HG03175 (cell line): ENCODE results near the gene VAT1L.
A peak's percentile ranks its signal among the peaks of the same experiment; 100 is the strongest.

ENCODE experiments used
- ATAC-seq: cut with Tn5 transposase; IDR thresholded peaks from one replicate; pipeline ENCODE4 v1.9.1; 2021; ENCODE audit warnings: mild to moderate bottlenecking, moderate library complexity; ENCODE audit not compliant: unreplicated experiment

VAT1L gene

DNA sequence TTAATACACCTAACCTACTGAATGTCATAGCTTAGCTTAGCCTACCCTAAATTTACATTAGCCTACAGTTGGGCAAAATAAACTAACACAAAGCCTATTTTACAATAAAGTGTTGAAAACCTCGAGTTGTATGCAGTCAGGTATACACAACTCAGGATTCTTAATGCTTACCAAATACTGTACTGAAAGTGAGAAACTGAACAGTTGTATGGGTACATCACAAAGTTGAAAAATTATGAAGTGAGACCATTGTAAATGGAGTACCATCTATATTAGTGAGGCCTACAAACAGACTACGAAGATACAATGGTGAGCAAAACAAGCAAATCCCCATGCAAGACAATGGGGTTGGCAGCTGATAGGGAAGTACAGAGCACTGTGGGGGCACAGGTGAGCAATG lies 79.7 kb downstream of the VAT1L start:
- peak; percentile 33 for ATAC-seq

DNA sequence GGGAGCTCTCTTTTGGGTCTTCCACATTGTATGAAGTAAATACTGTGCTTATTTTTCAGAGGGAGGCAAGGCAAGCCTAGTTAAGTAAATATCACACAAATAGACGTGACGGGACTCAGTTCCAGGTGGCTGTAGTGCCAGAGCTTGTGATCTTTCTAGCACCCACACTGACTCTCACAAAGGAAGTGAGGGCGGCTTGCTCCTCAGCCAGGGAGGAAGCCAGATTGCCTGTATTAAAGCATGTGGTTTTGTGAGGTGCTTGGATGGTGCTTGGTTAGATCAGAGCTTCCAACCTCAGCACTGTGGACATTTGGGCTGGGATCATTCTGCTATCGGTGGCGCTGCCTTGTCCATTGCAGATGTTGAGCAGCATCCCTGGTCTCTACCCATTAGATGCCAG lies 80.1 kb downstream of the VAT1L start:
- peak; percentile 91 for ATAC-seq

DNA sequence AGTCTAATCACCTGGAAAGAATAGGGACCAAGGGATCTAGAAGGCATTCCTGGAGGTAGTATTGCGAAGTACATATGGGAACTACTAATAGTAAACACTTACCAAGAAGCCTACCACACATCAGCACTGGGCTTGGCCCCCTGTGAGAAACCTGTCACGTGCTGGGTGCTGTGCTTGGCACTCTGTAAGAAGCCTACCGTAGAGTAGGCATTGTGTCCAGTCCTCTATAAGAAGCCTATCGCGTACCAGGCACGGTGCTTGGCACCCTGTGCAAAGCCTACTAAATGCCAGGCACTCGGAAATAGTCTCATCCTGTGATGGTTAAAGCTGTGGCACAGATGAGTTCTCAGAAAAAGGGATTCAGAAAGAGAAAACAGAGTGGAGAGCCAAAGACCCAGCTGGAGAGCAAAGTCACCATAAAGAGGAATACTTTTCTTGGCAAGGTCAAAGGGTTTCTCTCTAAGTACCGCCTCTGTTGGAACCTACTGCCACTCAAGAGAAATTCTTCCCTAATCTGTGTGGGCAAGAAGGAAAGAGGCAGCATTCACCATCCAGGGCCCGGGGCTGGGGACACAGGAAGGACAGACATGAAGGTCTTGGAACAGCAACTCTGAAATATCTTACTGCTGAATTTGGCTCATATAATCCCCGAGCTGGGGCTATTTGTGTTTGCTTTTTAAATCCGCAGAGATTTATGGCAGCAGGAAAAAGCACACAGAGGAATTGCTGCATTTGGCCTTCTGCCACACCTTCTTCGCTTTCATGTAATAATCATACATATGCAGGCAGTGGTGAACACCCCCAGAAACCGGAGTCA lies 81.8 kb downstream of the VAT1L start:
- ATAC-seq: no peak

DNA sequence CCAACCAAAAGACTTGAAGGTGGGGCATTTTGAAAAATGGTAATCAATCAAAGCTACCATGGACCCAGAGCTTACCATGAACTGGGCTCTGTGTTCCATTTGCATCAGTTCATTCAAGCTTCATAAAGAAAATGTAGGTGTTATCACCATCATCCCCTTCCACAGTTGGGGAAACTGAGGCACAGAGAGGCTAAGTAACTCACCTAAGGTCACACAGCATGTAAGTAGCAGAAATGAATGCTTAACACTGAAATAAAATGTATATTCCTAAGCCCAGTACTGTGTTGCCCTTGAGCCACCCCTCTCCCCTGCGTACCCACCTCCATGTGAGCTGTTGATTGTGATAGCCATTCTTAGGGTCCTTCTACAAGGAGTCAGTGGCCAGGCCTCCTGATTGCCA lies 83.6 kb downstream of the VAT1L start:
- ATAC-seq: no peak

DNA sequence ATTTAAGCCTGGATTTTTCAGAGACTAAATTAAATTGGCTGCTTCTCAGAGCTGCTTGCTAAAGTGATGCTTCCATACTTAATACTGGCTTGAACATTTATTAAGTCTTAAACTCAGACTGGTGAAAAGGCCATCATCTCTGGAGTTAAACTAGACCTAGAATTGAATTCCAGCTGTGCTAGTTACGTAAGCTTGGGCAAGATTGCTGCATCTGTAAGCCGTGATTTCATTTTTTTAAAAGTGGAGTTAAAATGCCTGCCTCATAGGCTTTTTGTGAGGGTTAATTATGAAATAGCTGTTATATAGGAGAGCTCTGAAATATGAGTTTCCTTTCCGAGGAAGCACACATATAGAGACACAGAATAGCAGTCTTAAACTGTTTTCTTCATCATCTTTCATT lies 84.7 kb downstream of the VAT1L start:
- no peak for ATAC-seq

DNA sequence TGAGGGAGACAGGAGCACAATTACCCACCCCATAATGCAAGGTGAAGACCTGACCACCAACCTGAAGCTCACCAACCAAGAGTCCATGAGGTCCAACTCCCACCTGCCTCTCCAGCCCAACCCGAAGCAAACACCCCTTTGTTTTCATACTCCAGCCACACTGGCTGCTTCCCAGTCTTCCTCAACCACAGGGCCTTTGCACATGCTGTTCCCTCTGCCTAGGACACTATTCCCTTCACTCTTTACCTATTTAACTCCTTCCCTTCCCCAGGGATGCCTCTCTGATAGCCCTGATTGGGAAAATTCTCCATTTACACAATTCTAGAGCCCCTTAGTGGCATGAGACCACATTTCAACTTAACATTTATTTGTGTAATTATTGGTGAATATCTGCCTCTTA lies 86.0 kb downstream of the VAT1L start:
- ATAC-seq: no peak

DNA sequence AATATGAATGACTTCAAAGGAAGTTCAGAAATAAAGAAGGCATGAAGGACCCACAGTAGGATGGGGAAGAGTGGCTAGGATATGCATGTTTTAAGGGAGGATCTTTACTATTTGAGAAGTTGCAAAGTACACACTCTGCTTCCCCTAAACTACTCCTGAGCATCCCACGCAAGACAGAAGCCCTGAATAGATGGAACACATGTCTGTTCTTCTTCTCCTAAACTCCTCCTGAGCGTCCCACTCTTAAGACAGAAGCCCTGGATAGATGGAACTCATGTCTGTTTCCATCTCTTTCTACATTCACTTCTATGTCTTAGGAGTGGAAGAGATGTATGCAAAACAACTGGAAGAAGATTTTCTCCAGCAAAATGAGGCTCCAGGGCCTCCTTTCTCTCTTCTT lies 88.4 kb downstream of the VAT1L start:
- no peak for ATAC-seq

DNA sequence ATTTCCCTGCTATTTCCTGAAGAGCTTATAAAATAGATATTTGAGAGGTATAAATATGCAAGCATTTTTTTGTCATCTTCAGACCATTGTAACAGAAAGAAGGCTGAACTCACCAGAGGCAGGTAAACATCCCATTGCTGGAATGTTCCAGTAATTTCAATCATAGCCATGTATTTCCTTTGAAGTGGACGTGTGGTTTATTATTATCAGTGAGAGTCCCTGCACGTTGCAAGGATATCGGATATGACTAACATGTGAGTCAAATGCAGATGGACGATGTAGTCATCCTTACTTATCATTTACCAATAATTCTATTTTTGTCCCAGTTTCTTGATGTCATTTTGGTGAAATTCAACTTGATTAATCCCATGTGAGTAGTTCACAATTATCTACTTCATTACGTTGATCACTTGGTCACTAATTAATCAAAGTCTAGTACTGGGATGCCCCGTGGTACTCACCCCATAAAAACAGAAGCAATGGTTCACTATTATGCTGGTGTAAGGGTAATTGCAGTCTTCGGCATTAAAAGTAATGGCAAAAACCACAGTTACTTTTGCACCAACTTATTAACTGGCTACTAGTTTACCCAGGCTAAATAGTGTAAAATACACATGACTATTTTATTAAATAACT lies 89.5 kb downstream of the VAT1L start:
- ATAC-seq: no peak

DNA sequence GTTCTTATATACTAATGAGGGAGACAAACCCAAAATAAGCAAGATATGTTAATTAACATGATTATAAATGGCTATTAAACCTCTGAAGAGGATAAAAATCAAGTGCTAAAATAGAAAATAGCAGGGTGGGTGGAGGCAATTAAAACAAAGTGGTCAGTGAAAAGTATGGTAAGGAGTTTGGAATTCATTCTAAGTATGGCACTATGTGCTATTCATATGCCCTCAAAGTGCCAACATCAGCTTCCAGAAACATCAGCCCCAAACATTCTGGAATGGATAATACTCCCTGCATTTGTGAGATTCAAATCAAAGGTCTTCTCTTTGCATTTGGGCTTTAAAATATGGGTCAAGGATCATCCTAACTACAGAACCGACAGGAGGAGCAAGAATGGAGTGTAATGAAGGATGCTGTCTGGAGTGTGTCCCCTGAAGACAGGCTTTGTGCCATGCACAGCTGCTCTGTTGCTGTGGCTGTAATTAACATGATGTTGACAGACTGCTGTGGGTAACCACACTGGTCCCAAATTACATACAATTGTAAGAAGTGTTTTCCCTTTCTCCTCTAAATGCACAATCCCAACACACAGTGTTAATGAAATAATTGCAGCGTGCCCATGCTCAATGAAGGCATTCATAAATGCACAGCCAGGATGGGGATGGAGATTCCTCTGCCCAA lies 93.1 kb downstream of the VAT1L start:
- ATAC-seq: no peak

DNA sequence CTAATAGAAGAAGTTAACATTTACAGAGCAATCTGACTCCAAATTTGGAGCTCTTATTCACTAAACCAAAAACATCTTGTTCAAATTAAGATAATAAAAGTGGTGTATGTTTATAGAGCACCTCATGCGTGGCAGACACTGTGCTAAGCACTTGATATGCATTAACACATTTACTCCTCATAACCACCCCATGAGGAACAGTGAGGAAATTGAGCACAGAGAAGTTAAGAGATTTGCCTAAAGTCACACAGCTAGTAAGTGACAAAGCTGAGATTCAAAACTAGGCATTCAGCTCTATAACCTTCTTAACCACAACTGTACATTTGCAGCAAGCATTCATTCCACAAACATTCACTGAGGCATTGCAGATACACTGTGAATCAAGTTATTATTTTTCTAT lies 94.0 kb downstream of the VAT1L start:
- no peak for ATAC-seq

DNA sequence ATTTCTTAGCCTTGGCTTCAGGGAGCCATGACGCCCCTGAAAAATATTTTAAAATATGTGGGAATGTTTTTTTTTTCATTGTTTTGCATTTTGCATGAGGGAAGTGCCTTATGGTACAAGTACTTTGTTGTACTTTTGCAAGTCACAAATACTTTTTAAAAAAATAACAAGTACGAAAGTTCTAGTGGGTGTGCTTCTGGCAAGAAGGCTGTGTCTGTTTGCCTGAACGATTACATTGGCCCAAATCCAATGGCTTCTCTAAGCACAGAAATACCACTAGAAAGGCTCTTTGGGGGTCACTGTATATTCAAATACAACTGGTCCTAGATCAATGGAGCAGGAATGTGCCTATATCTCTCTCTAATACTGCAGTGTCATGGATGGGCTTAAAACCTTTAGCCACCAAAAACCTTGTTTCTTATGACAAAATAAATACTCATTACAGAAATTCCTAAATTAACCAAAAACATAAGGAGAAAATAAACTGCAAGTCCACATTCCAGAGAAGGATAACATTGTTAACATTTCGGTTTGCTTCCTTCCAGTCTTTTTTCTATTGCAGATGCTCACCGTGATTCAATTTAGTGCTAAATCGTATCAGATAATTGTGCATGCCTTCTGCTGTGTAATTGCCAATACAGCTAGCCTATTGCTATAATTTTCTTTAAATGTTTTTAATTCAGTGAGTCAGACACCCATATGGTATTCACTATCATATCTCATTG lies 97.4 kb downstream of the VAT1L start:
- no peak for ATAC-seq

DNA sequence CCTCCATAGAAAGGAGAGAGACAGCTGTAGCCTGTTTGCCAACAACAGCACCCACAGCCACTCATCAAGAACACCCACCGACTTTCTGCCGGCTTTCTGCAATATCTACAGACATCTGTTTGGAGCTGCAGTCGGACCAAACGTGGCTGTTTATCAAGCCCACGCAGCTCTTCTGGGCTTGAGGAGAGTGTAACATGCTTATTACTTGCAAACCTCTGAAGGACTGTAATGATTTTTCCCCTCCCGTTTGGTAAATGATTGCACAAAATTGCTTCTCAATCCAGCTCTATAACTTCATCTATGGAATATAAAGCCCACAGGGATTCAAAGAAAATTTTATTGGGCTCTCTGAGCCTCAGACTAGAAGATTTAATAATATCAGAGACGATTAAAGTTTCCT lies 100.5 kb downstream of the VAT1L start:
- no peak for ATAC-seq

DNA sequence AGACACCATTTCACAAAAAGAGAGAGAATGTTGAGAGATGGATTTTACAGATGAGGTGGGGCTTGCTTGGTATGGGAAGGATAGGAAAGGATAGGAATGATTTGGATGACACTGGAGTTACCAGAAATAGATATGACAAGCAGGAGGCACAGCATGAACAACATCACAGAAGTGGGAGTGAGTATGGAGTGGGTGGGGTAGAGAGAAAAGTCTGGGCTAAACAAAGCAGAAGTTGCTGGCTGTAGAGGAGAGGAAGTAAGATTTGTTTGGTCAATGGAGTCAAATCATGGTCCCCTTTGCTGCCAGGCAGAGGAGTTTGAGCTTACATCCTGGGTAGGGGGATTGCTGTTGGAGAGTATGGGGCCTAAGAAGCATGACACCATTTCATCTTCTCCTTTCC lies 101.7 kb downstream of the VAT1L start:
- ATAC-seq: no peak

DNA sequence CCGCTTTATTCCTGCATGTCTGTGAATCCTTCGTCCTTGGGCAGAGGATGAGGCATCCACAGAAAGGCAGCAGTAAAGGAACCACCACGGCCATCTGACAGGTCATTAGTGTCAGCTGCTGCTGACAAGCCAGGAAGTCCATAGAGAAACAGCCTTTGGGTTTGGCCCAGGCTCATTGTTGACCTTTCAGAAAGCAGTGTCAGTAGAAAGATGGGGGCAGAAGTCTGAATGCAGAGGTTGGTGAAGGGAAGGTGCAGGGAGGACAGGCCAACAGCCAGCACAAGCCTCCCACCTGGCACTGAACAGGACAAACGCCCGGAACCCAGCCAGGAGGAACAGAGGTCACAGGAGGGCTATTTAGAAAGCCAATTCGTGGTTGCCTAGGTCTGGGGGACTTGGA lies 105.8 kb downstream of the VAT1L start:
- no peak for ATAC-seq

DNA sequence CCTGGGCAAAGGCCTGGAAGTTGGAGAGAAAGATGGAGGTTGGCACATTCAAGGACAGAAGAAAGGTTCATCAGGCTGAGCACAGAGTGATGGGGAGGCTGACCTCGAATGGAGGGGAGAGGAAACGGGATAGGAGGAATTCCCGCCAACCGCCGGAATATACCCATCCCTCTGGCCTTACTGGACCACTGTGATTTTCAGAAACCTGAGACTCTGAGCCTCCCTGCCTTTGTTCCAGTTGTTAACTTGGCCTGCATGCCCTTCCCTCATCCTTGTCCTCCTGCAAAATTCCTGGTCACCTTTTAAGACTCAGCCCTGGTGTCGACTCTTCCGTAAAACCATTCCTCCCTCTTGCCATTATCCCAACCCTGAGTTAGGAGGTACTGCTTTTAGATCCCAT lies 107.6 kb downstream of the VAT1L start:
- no peak for ATAC-seq

DNA sequence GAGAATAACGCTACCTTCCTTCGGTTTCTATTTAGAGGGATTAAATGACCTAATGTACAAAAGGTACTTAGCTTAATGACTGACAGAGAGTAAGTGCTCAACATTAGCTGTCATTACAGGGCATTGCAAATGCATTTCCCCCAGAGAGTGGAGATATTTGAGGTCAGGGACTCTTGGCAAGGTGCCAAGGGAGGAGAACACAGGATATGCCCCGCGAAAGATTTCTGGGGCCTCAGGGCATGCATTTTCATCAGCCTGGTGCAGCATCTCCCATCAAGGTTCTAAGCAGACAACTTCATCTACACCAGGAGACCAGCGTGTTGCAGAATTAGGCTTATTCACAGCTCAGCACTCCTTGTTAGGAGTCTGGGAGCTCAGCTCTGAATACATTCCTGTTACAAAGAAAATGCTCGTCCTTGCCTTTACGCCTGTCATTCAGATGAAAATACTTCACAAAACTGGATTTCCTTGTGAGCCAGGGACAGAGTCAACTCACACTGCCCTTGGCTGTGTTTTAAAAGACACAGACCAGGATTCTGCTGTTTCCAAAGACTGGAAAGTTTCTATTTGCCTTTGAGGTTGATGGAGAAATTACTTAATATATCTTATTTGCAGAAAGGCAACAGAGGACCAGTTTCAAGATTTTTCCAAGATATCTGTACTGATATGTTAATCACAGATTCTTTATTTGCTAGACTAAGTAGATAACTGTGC lies 108.2 kb downstream of the VAT1L start:
- no peak for ATAC-seq

DNA sequence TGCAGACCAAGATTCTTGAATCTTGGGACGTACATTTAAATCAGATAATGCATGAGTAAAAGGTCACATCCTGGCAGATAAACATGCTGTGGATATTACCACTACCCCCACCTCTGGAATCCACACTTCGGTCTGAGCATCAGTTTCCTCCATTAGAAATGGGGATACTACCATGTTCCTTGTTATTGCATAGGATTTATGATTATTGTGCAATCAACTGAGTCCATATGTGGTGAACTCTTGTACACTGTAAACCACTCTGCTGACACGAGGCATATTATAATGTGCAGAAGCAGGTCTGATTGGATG lies 108.7 kb downstream of the VAT1L start:
- no peak for ATAC-seq

DNA sequence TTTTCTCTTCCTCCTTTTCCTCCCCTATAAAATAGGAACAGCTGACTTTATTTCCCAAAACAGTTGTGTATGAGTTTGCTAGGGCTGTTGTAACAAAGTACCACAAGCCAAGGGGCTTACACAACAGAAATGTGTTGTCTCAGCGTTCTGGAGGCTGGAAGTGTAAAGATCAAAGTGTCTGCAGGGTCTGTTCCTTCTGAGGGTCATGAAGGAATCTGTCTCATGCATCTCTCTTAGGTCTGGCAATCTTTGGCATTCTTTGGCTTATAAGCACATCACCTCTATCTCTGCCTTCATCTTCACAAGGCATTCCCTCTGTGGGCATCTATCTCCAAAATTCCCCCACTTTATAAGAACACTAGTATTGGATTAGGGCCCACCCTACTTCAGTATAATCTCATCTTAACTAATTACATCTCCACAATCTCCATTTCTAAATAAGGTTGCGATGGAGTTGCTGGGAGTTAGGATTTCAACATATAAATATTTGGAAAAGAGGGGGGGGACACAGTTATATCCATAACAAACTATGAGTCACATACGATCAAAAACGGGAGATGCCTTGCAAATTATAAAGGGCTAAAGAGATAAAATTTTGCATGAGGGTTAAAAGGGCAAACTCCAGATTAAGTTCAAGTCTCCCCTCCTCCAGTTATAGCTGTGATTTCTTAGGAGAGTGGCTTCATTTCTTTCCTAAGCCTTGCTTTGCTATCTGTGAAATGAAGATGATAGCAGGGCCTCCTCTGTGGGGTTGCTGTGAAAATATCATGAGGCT lies 109.7 kb downstream of the VAT1L start:
- no peak for ATAC-seq

DNA sequence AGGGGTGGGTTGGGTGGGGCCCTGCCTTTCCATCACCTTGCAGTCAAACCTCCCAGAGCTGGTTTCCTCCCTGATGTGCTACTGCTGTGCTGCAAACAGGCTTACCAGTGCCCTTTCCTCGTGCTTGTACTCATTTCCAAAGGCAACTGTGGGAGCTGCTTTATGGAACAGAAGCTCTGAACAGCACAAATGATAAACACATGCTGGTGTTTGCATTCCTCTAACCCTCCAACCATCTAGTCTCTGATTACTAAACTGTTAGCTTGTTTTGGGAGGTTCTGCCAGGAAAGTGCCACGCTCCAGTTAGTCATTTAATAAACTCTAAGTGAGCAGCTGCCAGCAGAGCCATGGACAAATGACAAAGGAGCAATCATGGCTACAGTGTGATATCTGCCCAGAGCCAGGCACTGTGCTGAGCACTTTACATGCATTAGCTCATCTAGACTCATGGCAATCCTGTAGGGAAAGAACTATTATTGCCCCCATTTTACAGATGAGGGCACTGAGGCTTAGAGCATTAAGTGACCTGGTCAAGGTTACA lies 110.4 kb downstream of the VAT1L start:
- ATAC-seq: no peak

DNA sequence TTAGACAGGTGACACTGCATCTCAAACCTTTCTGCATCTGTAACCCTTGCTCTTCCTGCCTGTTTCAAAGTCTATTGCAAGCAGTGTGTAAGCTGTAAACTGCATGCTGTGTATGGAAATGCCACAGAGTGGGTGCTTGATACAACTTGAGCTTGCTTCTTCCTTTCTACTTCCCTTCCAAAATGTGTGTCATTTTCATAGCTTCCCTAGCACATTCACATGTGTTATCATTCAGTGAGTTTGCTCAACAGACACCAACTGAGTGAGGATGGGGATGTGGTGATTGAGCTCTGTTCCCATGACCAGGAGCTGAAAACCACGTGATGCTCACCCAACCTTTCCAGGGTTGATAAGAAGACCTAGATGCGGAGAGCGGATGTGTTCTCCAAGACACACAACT lies 111.1 kb downstream of the VAT1L start:
- no peak for ATAC-seq
